ENCODE measurements around the gene CNOT8.
"Not testable (repeated sequence)": the region's sequence is repeated elsewhere in the genome, so short reads cannot be mapped to it uniquely, and the experiment has no call there.

The CNOT8 gene

DNA sequence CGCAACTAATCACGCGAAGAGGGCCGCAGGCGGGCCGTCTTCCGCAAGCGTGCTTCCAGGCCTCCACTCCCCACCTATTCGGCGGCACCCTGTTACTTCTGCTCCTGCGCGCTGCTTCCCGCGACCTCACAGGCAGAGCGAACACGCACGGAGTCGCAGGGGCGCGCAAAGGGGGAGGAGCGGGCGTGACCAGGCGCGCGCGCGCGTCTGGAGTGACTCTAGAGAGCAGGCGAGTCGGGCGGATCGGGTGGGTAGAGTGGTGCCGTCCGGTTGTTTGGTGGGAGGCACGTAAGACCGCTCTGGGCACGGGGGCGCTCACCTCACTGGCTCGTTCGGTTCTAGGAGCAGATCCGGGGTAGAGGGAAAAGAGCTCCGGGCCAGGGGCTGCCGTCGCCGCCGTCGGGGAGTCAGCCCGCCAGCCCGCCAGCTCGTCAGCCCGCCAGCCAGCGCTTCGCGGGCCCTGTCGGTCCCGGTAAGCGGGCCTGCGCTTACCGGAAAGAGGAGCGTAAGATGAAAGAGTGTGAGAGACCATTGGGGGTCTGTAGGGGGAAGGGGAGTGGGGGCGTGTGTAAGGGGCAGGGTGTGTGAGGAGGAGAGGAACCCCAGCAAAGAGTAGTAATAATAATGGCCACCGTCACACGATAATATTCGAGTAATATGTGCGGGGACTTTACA, at the start of gene CNOT8:
CNOT8 (plus strand) TSS at position 331 of the 675 bp plus-strand sequence. CDS start 4,652 bp downstream, outside the sequence.
- peak; percentile 97 to 98 for DNase-seq

DNA sequence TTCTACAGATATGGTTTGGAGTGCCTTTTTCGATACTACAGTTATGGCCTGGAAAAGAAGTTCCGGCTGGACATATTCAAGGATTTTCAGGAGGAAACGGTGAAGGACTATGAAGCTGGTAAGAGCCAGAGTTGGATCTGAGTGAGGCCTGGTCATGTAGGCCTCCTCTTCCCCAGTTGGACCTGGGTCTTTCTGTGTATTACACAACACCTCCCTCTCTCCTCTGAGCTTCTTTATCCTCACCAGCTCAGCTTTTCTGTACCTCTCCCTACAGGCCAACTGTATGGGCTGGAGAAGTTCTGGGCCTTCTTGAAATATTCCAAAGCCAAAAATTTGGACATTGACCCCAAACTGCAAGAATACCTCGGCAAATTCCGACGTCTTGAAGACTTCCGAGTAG, 47.2 kb upstream of the CNOT8 start:
- no peak for DNase-seq

DNA sequence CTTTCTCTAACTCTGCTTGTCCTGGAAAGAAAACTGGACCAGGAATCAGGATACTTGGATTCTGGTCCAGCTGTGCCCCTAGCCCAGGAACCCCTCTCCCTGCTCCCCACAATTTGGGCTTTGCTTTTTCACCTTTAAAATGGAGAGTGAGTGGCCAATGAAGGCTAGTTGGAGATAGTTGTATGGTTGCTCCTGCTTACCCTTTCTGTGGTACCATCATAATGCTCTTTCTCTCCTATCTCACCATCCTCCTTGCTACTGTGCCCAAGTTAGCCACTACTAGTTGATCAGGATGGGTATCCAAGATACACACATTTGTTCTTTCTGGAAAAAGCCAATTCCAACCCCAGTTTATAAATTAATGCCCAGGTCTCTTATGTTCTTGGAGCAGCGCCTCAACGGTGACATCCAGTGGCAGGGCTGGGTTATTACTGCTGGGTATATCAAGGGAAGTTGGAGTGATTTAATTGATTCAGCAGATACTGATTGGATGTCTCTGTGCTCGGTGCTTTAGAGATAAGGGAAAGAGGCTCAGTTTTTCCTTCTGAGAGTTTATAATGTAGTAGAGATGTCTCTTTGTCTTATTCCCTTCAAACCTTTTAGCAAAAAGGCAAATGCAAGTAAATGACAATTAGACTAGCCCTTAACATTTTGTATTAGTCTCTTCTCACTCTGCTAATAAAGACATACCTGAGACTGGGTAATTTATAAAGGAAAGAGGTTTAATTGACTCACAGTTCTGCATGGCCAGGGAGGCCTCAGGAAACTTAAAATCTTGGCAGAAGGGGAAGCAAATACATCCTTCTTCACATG, 46.6 kb upstream of the CNOT8 start:
- DNase-seq = peak; percentile 63 to 69

DNA sequence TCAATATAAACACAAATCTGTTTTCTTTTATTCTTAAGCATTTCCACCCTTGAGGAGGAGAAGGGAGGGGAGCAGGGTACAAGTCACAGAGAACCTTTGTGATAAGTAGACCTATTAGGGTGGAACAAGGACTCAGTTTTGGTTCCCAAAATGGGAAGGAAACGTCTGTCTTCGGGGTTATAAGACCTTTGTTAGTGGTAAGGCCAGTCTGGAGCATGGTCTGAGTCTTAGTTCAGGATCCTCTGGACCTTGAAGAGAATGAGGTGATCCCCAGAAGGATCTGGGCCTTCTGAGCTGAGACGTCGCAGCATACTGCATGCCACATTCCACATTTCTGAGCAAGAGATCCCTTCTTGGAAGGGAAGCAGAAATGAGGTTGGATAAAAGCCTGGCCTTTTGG, 45.3 kb upstream of the CNOT8 start:
- DNase-seq = no peak

DNA sequence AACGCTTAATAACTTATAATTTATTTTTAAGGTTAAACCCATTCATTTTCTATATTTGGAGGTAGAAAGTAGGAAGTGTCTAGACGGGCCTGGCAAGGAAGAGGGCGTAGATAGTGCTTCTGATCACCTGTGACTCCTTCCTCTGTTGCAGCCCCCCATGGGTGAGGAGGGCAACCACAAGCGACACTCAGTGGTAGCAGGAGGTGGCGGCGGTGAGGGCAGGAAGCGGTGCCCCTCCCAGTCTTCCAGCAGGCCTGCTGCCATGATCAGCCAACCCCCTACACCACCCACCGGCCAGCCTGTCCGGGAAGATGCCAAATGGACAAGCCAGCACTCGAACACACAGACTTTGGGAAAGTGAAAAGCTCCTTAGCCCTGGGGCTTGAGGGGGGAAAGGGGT, 44.7 kb upstream of the CNOT8 start:
- no peak for DNase-seq

DNA sequence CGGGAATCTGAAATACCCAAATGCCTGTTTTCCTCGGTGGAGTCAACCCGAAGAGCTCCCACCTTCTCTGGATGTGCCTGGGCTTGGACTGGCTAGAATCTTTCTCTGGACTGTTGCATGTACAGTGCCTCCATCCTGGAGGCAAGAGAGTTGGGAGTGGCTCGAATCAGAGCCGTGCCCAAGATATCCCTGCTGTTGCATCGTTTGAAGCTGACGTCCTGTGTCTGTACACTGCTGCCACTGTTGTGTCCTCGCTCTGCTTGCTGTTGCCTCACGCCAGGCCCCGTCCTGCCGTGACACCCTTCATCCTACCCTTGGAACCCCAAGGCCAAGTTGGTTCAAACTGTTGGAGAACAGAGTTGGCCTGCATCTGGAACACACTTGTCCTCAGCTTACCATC, 43.4 kb upstream of the CNOT8 start:
- DNase-seq = no peak

DNA sequence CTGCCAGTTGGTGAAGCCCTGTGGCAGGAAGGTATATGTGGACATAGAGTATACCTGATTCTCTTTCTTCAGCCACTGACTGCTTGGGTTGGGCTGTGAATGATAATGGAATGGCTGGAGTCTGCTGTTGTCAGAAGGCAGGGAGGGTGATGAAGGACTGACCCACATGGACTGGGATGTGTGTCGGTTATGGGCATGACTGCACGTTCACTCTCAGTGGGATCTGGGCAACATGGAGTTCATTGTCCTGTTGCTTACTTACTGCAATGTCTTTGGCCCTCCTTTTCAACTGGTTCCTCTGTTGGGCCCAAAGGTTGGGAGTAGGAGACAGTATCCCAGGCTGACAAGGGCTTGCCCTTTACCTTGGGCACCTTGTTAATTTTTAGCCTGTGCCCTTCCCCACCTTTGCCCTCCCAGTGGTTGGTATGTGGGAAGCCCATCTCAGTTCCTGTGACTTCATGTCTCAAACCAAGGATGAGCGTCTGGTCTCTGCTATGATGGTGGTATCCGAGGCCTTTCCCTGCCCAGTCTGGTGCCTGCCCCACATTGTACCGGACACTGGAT, 42.7 kb upstream of the CNOT8 start:
- DNase-seq = no peak

DNA sequence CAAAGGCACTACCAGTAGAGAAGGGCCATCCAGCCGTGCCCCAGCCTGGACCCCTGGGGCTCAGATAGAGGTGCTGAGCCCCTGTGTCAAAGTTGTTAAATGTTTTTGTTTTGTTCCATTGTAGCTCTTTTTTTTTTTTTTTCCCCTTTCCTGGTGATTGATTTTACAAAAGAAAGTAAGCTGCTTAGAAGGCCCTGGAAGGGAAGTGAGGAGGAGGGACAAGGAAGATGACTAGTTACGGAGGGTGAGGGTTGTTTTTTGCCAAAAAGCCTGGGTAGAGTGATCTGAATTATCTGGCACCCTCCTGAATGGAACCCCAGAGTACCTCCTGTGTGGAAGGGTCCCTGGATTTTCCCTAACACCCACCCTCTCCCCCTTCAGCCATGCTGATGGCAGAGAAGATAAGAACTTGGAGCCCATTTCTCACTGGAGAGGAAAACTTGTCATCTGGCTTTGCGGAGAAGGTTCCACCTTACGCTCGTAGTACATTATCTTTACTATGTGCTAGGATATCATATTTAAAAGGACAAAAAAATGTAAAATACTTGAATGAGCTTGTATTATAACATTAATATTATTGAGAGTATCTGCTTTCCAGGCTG, 41.4 kb upstream of the CNOT8 start:
- no peak for DNase-seq

DNA sequence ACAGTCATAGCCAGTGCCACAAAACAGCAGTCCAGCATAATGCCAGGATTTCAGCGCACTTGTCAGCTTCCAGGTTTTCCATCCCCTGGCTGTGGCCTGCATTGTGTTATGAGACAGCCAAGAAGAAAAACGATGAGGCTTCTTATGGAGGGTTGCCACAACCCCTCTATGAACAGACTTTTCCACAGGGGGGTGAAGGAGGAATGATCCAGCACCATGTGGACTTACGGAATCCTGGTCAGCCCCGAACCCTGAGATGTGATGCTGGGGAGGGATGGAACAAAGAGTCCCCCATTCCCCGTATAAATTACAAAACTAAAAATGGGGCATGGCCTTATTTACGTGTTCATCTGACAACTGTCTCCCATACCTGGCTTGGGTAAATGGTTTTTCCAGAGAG, 40.6 kb upstream of the CNOT8 start:
- DNase-seq = no peak

DNA sequence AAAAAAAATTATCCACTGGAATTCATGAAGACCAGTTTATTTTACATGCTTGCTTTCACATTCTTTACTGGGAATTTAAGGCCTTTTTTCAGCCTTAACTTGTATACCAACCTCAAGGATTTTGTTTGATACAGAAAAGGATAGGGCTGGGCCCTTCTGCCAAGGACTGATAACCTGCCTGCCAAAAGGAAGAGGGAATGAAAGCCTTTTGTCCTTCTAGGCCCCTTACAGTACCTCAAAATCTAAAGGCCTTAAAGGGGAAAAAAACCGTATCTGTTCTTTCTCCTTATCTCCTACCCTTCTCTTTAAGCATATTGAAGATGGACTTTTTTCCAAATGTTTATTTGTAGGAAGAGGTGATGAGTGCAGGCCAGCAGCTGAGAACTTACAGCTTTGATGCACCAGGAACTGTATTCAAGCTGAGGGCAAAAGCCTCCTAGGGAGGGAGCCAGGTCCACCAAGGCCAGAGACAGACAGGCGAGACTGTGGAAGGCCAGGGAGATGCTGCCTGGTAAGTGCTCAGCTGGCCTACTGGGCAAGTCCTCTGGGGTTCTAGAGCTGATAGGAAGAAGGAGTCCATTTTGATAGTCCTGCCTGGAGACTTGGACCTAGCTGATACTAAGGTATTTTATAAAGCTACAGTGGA, 39.8 kb upstream of the CNOT8 start:
- DNase-seq = no peak

DNA sequence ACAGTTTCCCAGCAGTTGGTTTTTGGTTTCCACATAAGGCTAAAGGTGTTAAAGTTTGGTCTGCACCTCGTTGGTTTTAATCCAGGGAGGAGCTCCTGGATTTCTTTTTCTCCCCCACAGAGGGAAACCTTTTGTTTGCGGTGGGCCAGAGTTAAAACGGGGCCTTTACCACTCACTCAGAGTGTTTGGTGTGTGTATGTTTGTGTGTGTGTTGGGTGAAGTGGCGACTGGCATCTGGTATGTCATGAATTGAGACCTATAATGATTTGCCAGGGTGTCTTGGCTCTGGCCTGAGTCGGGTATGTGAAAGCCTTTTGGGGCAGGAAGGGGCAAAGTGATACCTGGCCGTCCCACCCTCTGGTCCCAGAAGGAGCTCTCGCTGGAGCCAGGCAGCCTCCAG, 38.9 kb upstream of the CNOT8 start:
- DNase-seq = no peak

DNA sequence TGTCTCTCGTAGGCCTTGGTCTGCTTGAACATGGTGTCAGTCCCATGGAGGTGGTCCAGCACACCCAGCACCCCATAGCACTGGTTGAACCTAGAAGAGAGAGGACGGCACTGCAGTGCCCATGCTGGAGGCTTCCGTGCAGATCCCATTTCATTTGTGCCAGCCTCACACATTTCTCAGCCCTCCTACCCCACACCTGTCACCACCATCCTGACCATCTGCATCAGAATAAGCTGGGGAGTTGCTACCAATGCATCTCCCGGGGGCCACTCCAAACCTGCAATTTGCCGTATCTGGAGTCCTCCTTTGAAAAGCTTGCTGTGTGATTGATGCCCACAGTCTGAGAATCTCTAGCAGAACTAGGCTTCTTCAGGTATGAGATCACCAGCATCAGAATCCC, 38.0 kb upstream of the CNOT8 start:
- DNase-seq = no peak

DNA sequence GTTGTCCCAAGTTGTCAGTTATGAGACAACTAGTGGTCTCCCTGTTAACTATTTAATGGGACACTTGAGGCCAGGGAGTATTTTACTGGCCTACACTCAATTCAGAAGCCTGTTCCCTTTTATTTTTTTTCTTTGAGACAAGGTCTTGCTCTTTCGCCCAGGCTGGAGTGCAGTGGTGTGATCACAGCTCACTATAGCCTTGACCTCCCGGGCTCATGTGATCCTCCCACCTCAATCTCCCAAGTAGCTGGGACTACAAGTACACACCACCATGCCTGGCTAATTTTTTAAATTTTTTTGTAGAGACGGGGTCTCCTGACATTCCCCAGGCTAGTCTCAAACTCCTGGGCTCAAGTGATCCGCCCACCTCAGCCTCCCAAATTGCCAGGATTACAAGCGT, 35.5 kb upstream of the CNOT8 start:
- not testable (repeated sequence) for DNase-seq

DNA sequence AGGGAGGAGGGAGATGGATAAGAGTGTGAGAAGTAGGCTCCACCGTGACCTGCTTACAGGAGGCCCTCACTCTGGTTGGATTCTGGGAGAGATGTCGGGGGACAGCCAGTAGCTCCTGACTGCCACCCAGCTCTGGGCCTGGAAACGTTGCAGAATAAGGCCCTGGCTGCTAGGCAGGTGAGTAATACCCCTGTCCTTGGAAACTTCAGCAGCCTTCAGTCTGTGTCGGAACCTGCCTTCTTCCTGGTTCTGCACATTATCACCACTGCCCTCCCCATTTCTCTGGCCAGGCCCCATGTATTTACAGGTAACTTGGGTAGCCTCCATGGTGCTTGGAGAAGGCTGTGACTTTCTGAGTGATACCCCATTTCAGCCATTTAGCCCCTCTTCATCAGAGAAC, 34.8 kb upstream of the CNOT8 start:
- DNase-seq = no peak

DNA sequence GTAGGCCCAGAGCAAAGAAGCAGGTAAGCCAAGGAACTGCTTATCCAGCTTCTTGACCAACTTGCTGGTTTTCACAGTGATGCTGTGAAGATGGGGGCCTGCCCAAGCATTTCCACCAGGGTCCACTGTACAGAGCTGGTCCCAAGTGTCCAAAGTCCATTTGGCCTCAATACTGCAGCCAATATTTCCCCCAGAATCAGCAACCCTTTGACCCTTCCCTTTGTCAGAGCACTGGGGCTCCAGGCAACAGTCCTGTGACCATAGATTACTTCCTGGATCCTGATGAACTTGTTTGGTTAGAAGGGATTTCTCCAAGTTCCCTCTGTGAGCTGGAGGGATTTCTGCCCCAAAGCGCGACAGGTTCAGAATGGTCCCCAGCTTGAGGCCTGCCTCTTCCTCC, 34.4 kb upstream of the CNOT8 start:
- DNase-seq = no peak

DNA sequence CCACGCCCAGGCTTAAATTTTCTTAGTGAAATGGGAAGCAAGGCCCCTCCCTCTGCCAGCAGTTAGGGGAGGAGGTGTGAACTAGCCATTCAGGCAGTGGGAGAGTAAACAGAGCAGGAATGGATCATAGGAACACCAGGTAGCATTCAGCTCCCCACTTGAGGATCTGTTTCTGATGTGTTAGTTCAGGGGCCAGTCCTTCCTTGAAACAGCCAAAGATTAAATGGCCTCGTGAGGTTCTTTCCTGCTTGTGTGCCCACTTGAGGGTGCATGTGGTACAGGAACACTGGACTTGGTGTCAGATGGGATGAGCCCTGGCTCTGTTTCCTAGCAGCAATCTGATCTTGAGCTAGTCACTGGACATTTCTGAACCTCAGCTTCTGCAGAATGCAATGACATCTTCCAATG, 29.2 kb upstream of the CNOT8 start:
- DNase-seq = no peak

DNA sequence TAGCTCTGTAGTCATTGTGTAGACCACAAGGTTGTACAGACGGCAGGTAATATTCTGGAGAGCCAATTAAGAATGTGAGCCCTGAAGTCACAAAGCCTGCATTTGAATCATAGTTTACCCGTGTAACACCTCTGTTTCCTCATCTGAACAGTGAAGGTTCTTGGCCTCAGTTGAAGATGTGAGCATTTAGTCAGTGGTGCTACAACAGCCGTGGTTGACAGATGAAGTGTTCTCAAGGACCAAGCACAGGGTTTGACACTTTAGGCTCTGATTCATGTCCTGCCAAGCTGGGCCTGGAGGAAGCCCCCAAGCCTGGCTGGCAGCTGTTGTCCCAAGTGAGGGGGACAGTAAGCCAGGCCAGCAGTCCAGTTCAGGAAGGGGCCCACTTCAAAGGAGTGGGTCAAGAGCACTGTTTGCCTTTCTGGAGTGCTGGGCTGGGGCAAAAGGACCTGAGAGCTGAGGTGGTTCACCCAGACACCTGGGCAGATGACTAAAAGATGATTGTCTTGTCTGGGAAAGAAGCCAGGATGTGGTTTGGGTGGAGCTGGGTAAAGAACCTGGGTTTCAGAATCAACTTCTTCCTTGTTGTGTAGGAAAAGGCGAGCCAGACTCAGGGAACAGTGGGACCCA, 28.7 kb upstream of the CNOT8 start:
- peak in 1 of 2 donors; percentile 21 for DNase-seq

DNA sequence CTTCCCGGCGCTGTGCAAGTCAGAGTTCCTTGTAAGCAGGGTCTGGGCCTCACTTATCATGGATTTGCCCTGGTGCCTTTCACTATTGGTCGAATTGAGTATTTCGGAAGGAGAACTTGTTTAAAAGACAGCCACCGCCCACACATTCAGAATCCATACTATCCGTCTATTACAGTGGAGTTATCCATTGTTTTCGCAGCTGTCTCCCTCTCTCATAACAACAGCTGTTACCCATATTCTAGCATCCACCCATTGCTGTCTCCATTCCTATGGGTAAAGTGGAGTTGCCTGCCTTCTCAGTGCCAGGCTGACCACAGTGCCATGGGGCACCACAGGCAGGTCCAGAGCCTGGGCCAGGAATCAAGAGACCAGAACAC, 28.2 kb upstream of the CNOT8 start:
- no peak for DNase-seq

DNA sequence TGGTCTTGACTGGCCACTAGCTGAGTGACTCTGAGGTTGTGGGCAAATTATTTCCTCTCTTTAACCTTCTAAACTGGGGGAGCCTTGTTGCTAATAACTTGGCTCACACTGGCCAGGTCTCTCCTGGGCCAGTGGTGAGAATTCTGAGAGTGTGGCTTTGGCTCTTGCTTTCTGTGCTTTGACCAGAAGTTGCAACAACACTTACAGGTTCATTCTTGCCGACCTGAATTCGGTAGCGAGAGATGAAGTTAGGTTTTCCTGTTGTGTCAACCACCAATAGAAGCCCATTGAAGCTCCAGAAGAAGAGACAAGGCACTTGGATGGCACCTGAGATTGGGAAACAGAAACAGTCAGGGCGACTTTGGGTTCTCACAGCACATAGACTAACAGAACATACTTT, 27.8 kb upstream of the CNOT8 start:
- DNase-seq = no peak

DNA sequence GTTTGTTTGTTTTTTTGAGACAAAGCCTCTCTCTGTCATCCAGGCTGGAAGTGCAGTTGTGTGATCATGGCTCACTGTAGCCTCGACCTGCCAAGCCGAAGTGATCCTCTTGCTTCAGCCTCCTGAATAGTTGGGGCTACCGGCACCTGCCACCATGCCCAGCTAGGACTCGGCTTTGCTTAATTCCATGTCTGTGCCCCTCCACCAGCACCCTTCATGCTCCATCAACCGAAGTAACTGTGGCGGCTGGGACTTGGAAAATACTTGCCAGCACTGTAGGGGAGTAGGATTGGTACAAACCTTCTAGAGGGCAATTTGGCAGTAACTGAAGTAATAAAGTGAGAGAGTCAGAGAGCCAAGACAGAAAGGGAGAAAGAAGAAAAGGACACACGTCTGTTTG, 27.0 kb upstream of the CNOT8 start:
- no peak for DNase-seq

DNA sequence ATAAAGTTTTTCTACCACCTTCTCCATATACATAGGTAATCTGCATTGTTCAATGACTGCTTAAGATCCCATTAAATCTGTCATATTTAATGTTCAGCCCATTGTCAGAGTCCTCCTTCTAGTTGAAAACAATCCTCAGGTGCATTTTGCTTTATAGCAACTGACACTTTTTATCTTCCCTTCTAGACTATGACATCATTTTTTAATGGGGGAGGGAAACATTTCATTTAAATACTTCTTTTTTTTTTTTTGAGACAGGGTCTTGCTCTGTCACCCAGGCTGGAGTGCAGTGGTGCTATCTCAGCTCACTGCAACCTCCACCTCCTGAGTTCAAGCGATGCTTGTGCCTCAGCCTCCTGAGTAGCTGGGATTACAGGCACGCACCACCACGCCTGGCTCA, 25.6 kb upstream of the CNOT8 start:
- DNase-seq = not testable (repeated sequence)

DNA sequence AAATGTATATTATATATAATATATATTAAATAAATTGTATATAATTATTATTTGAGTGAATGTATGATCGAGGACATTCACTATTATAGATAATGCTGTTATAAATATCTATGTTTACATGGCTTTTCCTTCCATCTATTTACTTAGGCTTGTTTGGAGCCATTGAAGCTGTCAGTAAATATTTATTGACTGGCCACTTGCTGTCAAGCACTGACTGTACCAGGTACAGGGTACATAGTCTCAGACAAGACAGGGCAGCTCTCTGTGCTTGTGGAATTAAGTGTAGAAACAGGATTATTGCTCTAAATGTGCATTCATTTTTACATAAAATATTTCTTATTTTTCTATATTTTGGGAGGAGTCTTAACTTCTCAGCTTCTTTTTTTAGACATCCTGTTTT, 24.4 kb upstream of the CNOT8 start:
- DNase-seq = no peak

DNA sequence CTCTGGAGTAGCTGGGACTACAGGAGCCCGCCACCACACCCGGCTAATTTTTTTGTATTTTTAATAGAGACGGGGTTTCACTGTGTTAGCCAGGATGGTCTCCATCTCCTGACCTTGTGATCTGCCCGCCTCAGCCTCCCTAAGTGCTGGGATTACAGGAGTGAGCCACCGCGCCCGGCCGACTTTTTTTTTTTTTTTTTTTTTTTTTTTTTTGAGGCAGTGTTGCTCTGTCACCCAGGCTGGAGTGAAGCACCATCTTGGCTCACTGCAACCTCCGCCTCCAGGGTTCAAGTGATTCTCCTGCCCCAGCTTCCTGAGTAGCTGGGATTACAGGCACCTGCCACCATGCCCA, 22.8 kb upstream of the CNOT8 start:
- DNase-seq = not testable (repeated sequence)

Measured in stimulated activated CD4-positive, alpha-beta T cell treated with anti-CD3 and anti-CD28 coated beads, Interleukin-2, amount 100 ng/mL, for 24 hours (primary cell).